Central memory CD8-positive, alpha-beta T cell (primary cell): Measurements from ENCODE around the gene MTREX.

ENCODE experiments used
- ATAC-seq: fragments of 150-1000 bp; cut with Tn5 transposase; replicated peaks from 2 replicates; pipeline ENCODE4 v1.10.0; 2022; ENCODE audit warnings: mild to moderate bottlenecking, moderate FRiP score, moderate number of reproducible peaks; ENCODE audit not compliant: poor library complexity, severe bottlenecking; ENCODE audit errors: extremely low read depth
- DNase-seq, 2 donors: peaks; one replicate each; pipeline ENCODE4 v3.0.0; 2021; ENCODE audit warnings: low spot score in 2 of 2
- H3K27ac Mint-ChIP-seq: one replicate; pipeline ENCODE4 v1.8.0; 2022; ENCODE audit warnings: low read depth, mild to moderate bottlenecking, moderate library complexity, mixed read lengths
- H3K27me3 Mint-ChIP-seq: one replicate; pipeline ENCODE4 v1.8.0; 2022; ENCODE audit warnings: mixed read lengths
- H3K36me3 Mint-ChIP-seq: one replicate; pipeline ENCODE4 v1.8.0; 2022; ENCODE audit warnings: mild to moderate bottlenecking, moderate library complexity, mixed read lengths; ENCODE audit not compliant: insufficient read depth
- H3K4me1 Mint-ChIP-seq: one replicate; pipeline ENCODE4 v1.8.0; 2022; ENCODE audit warnings: mixed read lengths
- H3K4me3 Mint-ChIP-seq: one replicate; pipeline ENCODE4 v1.8.0; 2022; ENCODE audit warnings: mild to moderate bottlenecking, moderate library complexity, mixed read lengths
- H3K9me3 Mint-ChIP-seq: one replicate; pipeline ENCODE4 v1.8.0; 2022; ENCODE audit warnings: mixed read lengths

Gene MTREX

GRCh38 chr5:55441954-55442353 is 134.2 kb downstream of the MTREX start:
- Mint-ChIP-seq H3K27me3 (no peaks in the 10 kb centered on the region), H3K36me3 (peaks cover 6% of the 10 kb centered on the region), H3K9me3 (no peaks in the 10 kb centered on the region), H3K27ac (no peak overlapping the region), H3K4me1 (no peaks in the 10 kb centered on the region), H3K4me3 (no peak overlapping the region)
- ATAC-seq (no peak), DNase-seq (no peak)

GRCh38 chr5:55445791-55446190 is 138.0 kb downstream of the MTREX start:
- no peaks in the 10 kb centered on the region for H3K4me1 Mint-ChIP-seq
- H3K4me3 Mint-ChIP-seq = no peak overlapping the region
- ATAC-seq (no peak), DNase-seq (no peak)
- H3K27ac Mint-ChIP-seq = no peak overlapping the region
- H3K36me3 Mint-ChIP-seq = peaks cover 3% of the 10 kb centered on the region
- no peaks in the 10 kb centered on the region for H3K27me3 Mint-ChIP-seq
- H3K9me3 Mint-ChIP-seq = no peaks in the 10 kb centered on the region

- Mint-ChIP-seq H3K4me3 (no peak overlapping the region), H3K36me3 (peaks cover 1% of the 10 kb centered on the region), H3K27me3 (no peaks in the 10 kb centered on the region), H3K9me3 (no peaks in the 10 kb centered on the region), H3K27ac (no peak overlapping the region), H3K4me1 (no peaks in the 10 kb centered on the region)
- DNase-seq (no peak), ATAC-seq (no peak)
Observed at GRCh38 chr5:55446640-55447351, 139.0 kb downstream of the MTREX start.

- no peaks in the 10 kb centered on the region for H3K27me3 Mint-ChIP-seq
- H3K9me3 Mint-ChIP-seq = no peaks in the 10 kb centered on the region
- H3K36me3 Mint-ChIP-seq = peaks cover 3% of the 10 kb centered on the region
- no peak overlapping the region for H3K27ac Mint-ChIP-seq
- no peak for ATAC-seq
- DNase-seq = no peak
- H3K4me1 Mint-ChIP-seq = no peaks in the 10 kb centered on the region
- H3K4me3 Mint-ChIP-seq = no peak overlapping the region
Observed at GRCh38 chr5:55450050-55450765, 142.4 kb downstream of the MTREX start.

GRCh38 chr5:55451976-55452375 is 144.2 kb downstream of the MTREX start:
- ATAC-seq = no peak

GRCh38 chr5:55453211-55453610 is 145.4 kb downstream of the MTREX start:
- ATAC-seq (no peak), DNase-seq (no peak)
- no peak overlapping the region for H3K4me3 Mint-ChIP-seq
- no peak overlapping the region for H3K27ac Mint-ChIP-seq
- no peaks in the 10 kb centered on the region for H3K4me1 Mint-ChIP-seq
- peaks cover 2% of the 10 kb centered on the region for H3K36me3 Mint-ChIP-seq
- no peaks in the 10 kb centered on the region for H3K9me3 Mint-ChIP-seq
- H3K27me3 Mint-ChIP-seq = no peaks in the 10 kb centered on the region

More at GRCh38 chr5:55451976-55452375, 144.2 kb downstream of the MTREX start:
- no peak overlapping the region for H3K27ac Mint-ChIP-seq
- no peak overlapping the region for H3K4me3 Mint-ChIP-seq
- no peaks in the 10 kb centered on the region for H3K4me1 Mint-ChIP-seq
- H3K9me3 Mint-ChIP-seq = no peaks in the 10 kb centered on the region
- H3K36me3 Mint-ChIP-seq = peaks cover 3% of the 10 kb centered on the region
- H3K27me3 Mint-ChIP-seq = no peaks in the 10 kb centered on the region
- no peak for DNase-seq

- DNase-seq (no peak), ATAC-seq (no peak)
- H3K27me3 Mint-ChIP-seq = no peaks in the 10 kb centered on the region
- peaks cover 2% of the 10 kb centered on the region for H3K36me3 Mint-ChIP-seq
- no peak overlapping the region for H3K27ac Mint-ChIP-seq
- no peak overlapping the region for H3K4me3 Mint-ChIP-seq
- no peaks in the 10 kb centered on the region for H3K9me3 Mint-ChIP-seq
- no peaks in the 10 kb centered on the region for H3K4me1 Mint-ChIP-seq
Observed at GRCh38 chr5:55454282-55454681, 146.5 kb downstream of the MTREX start.

- H3K4me3 Mint-ChIP-seq = no peak overlapping the region
- no peak for ATAC-seq
- H3K4me1 Mint-ChIP-seq = no peaks in the 10 kb centered on the region
- DNase-seq = no peak
- no peaks in the 10 kb centered on the region for H3K9me3 Mint-ChIP-seq
- no peak overlapping the region for H3K27ac Mint-ChIP-seq
- H3K36me3 Mint-ChIP-seq = peaks cover 2% of the 10 kb centered on the region
- no peaks in the 10 kb centered on the region for H3K27me3 Mint-ChIP-seq
Observed at GRCh38 chr5:55456216-55456895, 148.6 kb downstream of the MTREX start.

- H3K4me1 Mint-ChIP-seq = no peaks in the 10 kb centered on the region
- H3K27ac Mint-ChIP-seq = no peak overlapping the region
- no peaks in the 10 kb centered on the region for H3K9me3 Mint-ChIP-seq
- H3K36me3 Mint-ChIP-seq = peaks cover 5% of the 10 kb centered on the region
- H3K27me3 Mint-ChIP-seq = no peaks in the 10 kb centered on the region
- ATAC-seq (no peak), DNase-seq (no peak)
- no peak overlapping the region for H3K4me3 Mint-ChIP-seq
Observed at GRCh38 chr5:55459572-55459971, 151.8 kb downstream of the MTREX start.

GRCh38 chr5:55463613-55464012 is 155.8 kb downstream of the MTREX start:
- H3K4me3 Mint-ChIP-seq = no peak overlapping the region
- ATAC-seq (no peak), DNase-seq (no peak)
- H3K9me3 Mint-ChIP-seq = no peaks in the 10 kb centered on the region
- H3K4me1 Mint-ChIP-seq = no peaks in the 10 kb centered on the region
- H3K27ac Mint-ChIP-seq = no peak overlapping the region
- no peaks in the 10 kb centered on the region for H3K27me3 Mint-ChIP-seq
- H3K36me3 Mint-ChIP-seq = peaks cover 5% of the 10 kb centered on the region

GRCh38 chr5:55467862-55468551 is 160.2 kb downstream of the MTREX start:
- H3K36me3 Mint-ChIP-seq = peaks cover 2% of the 10 kb centered on the region
- no peak for ATAC-seq
- no peaks in the 10 kb centered on the region for H3K27me3 Mint-ChIP-seq
- no peak overlapping the region for H3K4me3 Mint-ChIP-seq
- no peaks in the 10 kb centered on the region for H3K9me3 Mint-ChIP-seq
- no peaks in the 10 kb centered on the region for H3K4me1 Mint-ChIP-seq
- no peak for DNase-seq
- no peak overlapping the region for H3K27ac Mint-ChIP-seq

GRCh38 chr5:55469839-55470238 is 162.1 kb downstream of the MTREX start:
- Mint-ChIP-seq H3K9me3 (no peaks in the 10 kb centered on the region), H3K36me3 (no peaks in the 10 kb centered on the region), H3K4me1 (no peaks in the 10 kb centered on the region), H3K27me3 (no peaks in the 10 kb centered on the region), H3K27ac (no peak overlapping the region), H3K4me3 (no peak overlapping the region)
- ATAC-seq (no peak), DNase-seq (no peak)
